Spleen (tissue), 7 donors: ENCODE measurements around the gene SLC25A26.

Experiments
- CTCF ChIP-seq, 11 experiments: fragments of 200-600 bp in 7 of 11; fragments of 450-650 bp in 4 of 11; sonication (generic) in 4 of 11; IDR thresholded peaks in 8 of 11; conservative IDR thresholded peaks in 3 of 11; 1 replicate in 7 of 11; 2 replicates in 4 of 11; pipeline versions ENCODE4 v1.4.0 to v1.8.0; 2016 to 2021; ENCODE audit warnings: antibody characterized with exemption in 11 of 11, inconsistent platforms in 4 of 11, mild to moderate bottlenecking in 1 of 11
- POLR2A ChIP-seq, 3 donors: fragments of 450-650 bp; IDR thresholded peaks; one replicate each; pipeline ENCODE4 v1.5.1; 2017; ENCODE audit warnings: antibody characterized with exemption in 3 of 3, mild to moderate bottlenecking in 1 of 3
- POLR2AphosphoS5 ChIP-seq, 3 donors: sonication (generic); formaldehyde crosslinking; IDR thresholded peaks; one replicate each; pipeline ENCODE4 v1.5.1; 2017; ENCODE audit warnings: antibody characterized with exemption in 3 of 3
- donor health status: DM: no; HTN: no; CAD: no; lungs with moderate emphysema.
- donor health status: DM: no; HTN: no; CAD: no.
- donor health status: DM: no; HTN: no; CAD: no.

- TF ChIP-seq CTCF (IDR thresholded peaks at IDR 0.05 in 8 of 11, conservative IDR thresholded peaks at IDR 0.05 in 3 of 11) (no peak), POLR2AphosphoS5 (IDR thresholded peaks at IDR 0.05) (no peak), POLR2A (IDR thresholded peaks at IDR 0.05) (no peak)
These were observed 158.8 kb downstream of the SLC25A26 start for GRCh38 chr3:66379565-66379964.
